Tibial artery (tissue), 4 donors: ENCODE results near the gene SEC62.

ENCODE experiments used
- DNase-seq, 2 donors: peaks; one replicate each; pipeline ENCODE4 v3.0.0-alpha.2; 2019
- H3K27ac ChIP-seq, 2 donors: fragments of 200-600 bp; sonication (generic) in 1 of 2; 1 replicate in 1 of 2; 2 replicates in 1 of 2; pipeline ENCODE4 v1.5.1; 2018 to 2019; ENCODE audit warnings: mild to moderate bottlenecking in 1 of 2
- H3K27me3 ChIP-seq, 2 donors: fragments of 200-600 bp; sonication (generic) in 1 of 2; one replicate each; pipeline versions ENCODE4 v1.5.1 to v1.6.0; 2016 to 2019
- H3K36me3 ChIP-seq, 3 donors: fragments of 200-600 bp; sonication (generic) in 2 of 3; one replicate each; pipeline ENCODE4 v1.5.1; 2016 to 2019; ENCODE audit warnings: mild to moderate bottlenecking in 2 of 3
- H3K4me1 ChIP-seq, 4 donors: fragments of 200-600 bp; sonication (generic) in 2 of 4; 1 replicate in 3 of 4; 2 replicates in 1 of 4; pipeline ENCODE4 v1.5.1; 2016 to 2019
- H3K4me3 ChIP-seq, 2 donors: fragments of 200-600 bp; sonication (generic) in 1 of 2; 1 replicate in 1 of 2; 2 replicates in 1 of 2; pipeline ENCODE4 v1.5.1; 2018 to 2019; ENCODE audit warnings: mild to moderate bottlenecking in 2 of 2
- H3K9me3 ChIP-seq, 3 donors: fragments of 200-600 bp; sonication (generic) in 1 of 3; one replicate each; pipeline ENCODE4 v1.5.1; 2016 to 2019
- intact Hi-C: fragments of 100-400 bp; cut with DNase I; formaldehyde crosslinking; loops from one replicate; pipeline ENCODE4 v1.15.0; 2023; ENCODE audit warnings: low total_unique reads
- TF ChIP-seq, protein P1 (sequence below), 2 experiments: fragments of 200-600 bp in 1 of 2; fragments of 450-650 bp in 1 of 2; IDR thresholded peaks; one replicate each; pipeline ENCODE4 v1.5.1; 2017 to 2019; ENCODE audit warnings: antibody characterized with exemption in 2 of 2, mild to moderate bottlenecking in 1 of 2, moderate library complexity in 1 of 2

The SEC62 gene

DNA sequence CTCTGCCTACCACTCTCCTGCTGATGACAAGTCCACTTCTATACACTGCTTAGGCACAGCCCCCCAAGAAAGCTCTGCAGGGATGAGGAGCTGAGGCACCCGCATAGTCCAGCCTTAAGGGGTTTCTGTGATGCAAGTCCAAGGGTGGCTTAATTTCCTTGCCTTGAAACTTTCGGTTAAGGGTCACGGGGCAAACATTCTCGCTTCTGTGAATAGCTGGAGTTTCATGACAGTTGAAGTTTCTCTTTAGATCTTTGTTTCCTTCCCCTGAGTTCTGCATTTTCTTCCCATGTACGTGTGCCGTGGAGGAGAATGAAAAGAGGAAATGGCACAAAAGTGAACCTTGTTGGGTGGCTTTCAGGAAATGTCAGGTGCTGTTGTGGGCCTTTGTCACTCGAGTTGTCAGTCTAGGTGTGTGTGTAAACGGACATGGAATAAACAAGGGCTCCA is 78.2 kb downstream of the SEC62 start:
- H3K36me3 ChIP-seq: no peaks in the 10 kb centered on the region
- no peak for DNase-seq
- no peaks in the 10 kb centered on the region for H3K9me3 ChIP-seq
- intact Hi-C loops: no loop called here
- H3K4me1 ChIP-seq: peaks cover 0 to 7% (median 0%) of the 10 kb centered on the region in 4 donors
- TF ChIP-seq, protein P1, sequence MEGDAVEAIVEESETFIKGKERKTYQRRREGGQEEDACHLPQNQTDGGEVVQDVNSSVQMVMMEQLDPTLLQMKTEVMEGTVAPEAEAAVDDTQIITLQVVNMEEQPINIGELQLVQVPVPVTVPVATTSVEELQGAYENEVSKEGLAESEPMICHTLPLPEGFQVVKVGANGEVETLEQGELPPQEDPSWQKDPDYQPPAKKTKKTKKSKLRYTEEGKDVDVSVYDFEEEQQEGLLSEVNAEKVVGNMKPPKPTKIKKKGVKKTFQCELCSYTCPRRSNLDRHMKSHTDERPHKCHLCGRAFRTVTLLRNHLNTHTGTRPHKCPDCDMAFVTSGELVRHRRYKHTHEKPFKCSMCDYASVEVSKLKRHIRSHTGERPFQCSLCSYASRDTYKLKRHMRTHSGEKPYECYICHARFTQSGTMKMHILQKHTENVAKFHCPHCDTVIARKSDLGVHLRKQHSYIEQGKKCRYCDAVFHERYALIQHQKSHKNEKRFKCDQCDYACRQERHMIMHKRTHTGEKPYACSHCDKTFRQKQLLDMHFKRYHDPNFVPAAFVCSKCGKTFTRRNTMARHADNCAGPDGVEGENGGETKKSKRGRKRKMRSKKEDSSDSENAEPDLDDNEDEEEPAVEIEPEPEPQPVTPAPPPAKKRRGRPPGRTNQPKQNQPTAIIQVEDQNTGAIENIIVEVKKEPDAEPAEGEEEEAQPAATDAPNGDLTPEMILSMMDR (IDR thresholded peaks at IDR 0.05): no peak
- peaks cover 0 to 19% of the 10 kb centered on the region in 2 donors for H3K27me3 ChIP-seq
- no peak overlapping the region for H3K4me3 ChIP-seq
- H3K27ac ChIP-seq: no peak overlapping the region

DNA sequence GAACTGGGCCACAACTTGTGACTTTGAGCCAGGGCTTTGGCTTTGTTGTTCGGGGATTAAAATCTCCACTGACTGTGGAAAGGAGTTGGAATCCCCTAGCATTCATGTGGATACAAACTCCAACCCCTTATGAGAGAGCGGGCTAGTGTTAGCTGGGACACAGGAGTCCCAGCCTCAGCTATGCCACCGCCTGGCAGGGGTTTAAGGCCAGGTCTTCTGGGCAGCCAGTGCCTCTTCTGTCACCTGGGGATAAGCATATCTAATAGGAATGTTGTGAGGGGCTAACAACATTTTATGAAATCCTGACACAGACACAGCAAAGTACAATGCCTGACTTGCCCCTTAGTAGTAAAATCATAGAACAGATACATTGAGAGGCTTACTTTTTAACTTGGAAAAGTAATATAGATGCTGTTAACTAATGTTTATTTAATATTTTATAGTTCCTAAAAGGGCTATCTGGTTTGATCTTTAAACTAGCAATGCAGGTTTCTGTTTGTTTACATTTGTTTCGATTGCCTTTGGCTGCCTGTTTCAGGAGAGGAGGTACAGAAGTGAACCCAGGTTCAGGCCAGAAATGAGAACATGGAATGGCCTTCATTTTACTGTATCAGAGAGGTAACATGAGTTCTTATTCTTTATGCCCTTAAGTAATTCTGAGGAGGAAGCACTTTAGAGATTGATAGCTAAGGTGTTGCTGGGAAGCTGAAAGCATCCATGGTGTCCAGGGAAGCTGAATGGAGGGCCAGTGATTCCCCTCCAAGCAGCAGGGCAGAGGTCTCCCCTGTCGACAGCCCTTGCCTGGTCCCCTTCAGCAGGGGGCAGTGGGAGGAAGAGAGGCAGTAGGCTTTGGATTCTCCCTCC is 79.9 kb downstream of the SEC62 start:
- Histone ChIP-seq H3K36me3 (no peaks in the 10 kb centered on the region), H3K4me3 (no peak overlapping the region), H3K9me3 (no peaks in the 10 kb centered on the region), H3K27ac (no peak overlapping the region), H3K4me1 (no peaks in the 10 kb centered on the region), H3K27me3 (peaks cover 0 to 15% of the 10 kb centered on the region in 2 donors)
- intact Hi-C loops: no loop called here
- TF ChIP-seq, protein P1 (IDR thresholded peaks at IDR 0.05): no peak
- DNase-seq: no peak

DNA sequence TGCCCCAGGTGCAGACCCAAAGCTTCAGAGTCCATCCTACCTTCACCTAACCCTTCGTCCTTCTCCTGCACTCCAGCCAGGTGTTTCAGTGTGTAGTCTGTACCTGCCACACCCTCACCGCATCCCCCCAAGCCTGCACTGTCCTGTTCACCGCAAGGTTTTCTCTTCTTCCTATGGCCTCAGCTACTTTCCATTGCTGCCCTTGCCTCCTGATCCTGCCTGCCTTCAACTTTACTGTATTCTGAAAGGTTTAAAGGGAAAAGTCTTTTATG is 80.5 kb downstream of the SEC62 start:
- Histone ChIP-seq H3K9me3 (no peaks in the 10 kb centered on the region), H3K36me3 (no peaks in the 10 kb centered on the region), H3K4me3 (no peak overlapping the region), H3K4me1 (no peaks in the 10 kb centered on the region), H3K27me3 (peaks cover 0 to 11% of the 10 kb centered on the region in 2 donors), H3K27ac (no peak overlapping the region)
- no peak for DNase-seq
- TF ChIP-seq, protein P1 (IDR thresholded peaks at IDR 0.05): no peak
- intact Hi-C loops: no loop called here
